HG03103 (cell line): Measurements from ENCODE around the gene SLC6A18.

Source experiments
- ATAC-seq: cut with Tn5 transposase; IDR thresholded peaks from one replicate; pipeline ENCODE4 v1.9.1; 2021; ENCODE audit warnings: low read depth; ENCODE audit not compliant: unreplicated experiment

SLC6A18 gene

GRCh38 chr5:1214163-1214935 lies 10.8 kb upstream of the SLC6A18 start:
- no peak for ATAC-seq

GRCh38 chr5:1214936-1215220 lies 10.3 kb upstream of the SLC6A18 start:
- no peak for ATAC-seq

- no peak for ATAC-seq
Observed at GRCh38 chr5:1215320-1216096, 9.7 kb upstream of the SLC6A18 start.

- no peak for ATAC-seq
Observed at GRCh38 chr5:1216211-1216917, 8.8 kb upstream of the SLC6A18 start.

- ATAC-seq = no peak
Observed at GRCh38 chr5:1216918-1217295, 8.3 kb upstream of the SLC6A18 start.

GRCh38 chr5:1217596-1218206 lies 7.5 kb upstream of the SLC6A18 start:
- ATAC-seq = no peak

GRCh38 chr5:1218351-1219080 lies 6.7 kb upstream of the SLC6A18 start:
- no peak for ATAC-seq

- no peak for ATAC-seq
Observed at GRCh38 chr5:1219098-1219767, 5.9 kb upstream of the SLC6A18 start.

- no peak for ATAC-seq
Observed at GRCh38 chr5:1219768-1220100, 5.4 kb upstream of the SLC6A18 start.

GRCh38 chr5:1220351-1220750 lies 4.8 kb upstream of the SLC6A18 start:
- ATAC-seq = no peak

- no peak for ATAC-seq
Observed at GRCh38 chr5:1220831-1221230, 4.3 kb upstream of the SLC6A18 start.

- no peak for ATAC-seq
Observed at GRCh38 chr5:1221721-1222120, 3.5 kb upstream of the SLC6A18 start.

GRCh38 chr5:1222147-1222546 lies 3.0 kb upstream of the SLC6A18 start:
- ATAC-seq = no peak

- ATAC-seq = no peak
Observed at GRCh38 chr5:1222621-1223277, 2.4 kb upstream of the SLC6A18 start.

GRCh38 chr5:1223278-1223670 lies 1.9 kb upstream of the SLC6A18 start:
- no peak for ATAC-seq

GRCh38 chr5:1224631-1225030 lies 550 bp upstream of the SLC6A18 start:
- ATAC-seq = no peak

GRCh38 chr5:1226231-1226630 lies 1.1 kb downstream of the SLC6A18 start:
- ATAC-seq = no peak

GRCh38 chr5:1226839-1227581 lies 1.8 kb downstream of the SLC6A18 start:
- no peak for ATAC-seq

- ATAC-seq = no peak
Observed at GRCh38 chr5:1227667-1228066, 2.5 kb downstream of the SLC6A18 start.
